Heart right ventricle (tissue), 16 donors: Measurements from ENCODE around the gene NEB. TPM values are rescaled to one million over a fixed set of nuclear protein-coding genes. Genes with fewer than 3 reads are reported as not detected.

Experiments used
- ATAC-seq, 8 donors: fragments of 200-7000 bp; cut with Tn5 transposase; one replicate each; pipeline ENCODE4 v1.9.1; 2020; ENCODE audit warnings: mild to moderate bottlenecking in 8 of 8, moderate library complexity in 8 of 8, moderate number of reproducible peaks in 1 of 8
- DNase-seq, 2 donors: peaks; one replicate each; pipeline ENCODE4 v3.0.0-alpha.2; 2020
- H3K27ac ChIP-seq, 10 donors: fragments of 200-600 bp; sonication (generic) in 2 of 10; one replicate each; pipeline versions ENCODE4 v1.5.0 to v1.8.0; 2020 to 2022; ENCODE audit warnings: mild to moderate bottlenecking in 3 of 10
- H3K27me3 ChIP-seq, 7 donors: fragments of 200-600 bp; one replicate each; pipeline ENCODE4 v1.8.0; 2021 to 2022; ENCODE audit warnings: mild to moderate bottlenecking in 2 of 7
- H3K36me3 ChIP-seq, 9 donors: fragments of 200-600 bp; sonication (generic) in 1 of 9; one replicate each; pipeline versions ENCODE4 v1.5.0 to v1.8.0; 2020 to 2022; ENCODE audit warnings: mild to moderate bottlenecking in 2 of 9
- H3K4me1 ChIP-seq, 9 donors: fragments of 200-600 bp; sonication (generic) in 1 of 9; one replicate each; pipeline versions ENCODE4 v1.5.0 to v1.8.0; 2020 to 2022; ENCODE audit warnings: mild to moderate bottlenecking in 4 of 9
- H3K4me3 ChIP-seq, 10 donors: fragments of 200-600 bp; sonication (generic) in 2 of 10; one replicate each; pipeline versions ENCODE4 v1.5.0 to v1.8.0; 2020 to 2022; ENCODE audit warnings: mild to moderate bottlenecking in 7 of 10, moderate library complexity in 2 of 10
- H3K9me3 ChIP-seq, 11 donors: fragments of 200-600 bp in 10 of 11; sonication (generic) in 2 of 11; one replicate each; pipeline versions ENCODE4 v1.5.0 to v1.8.0; 2013 to 2022; ENCODE audit warnings: mild to moderate bottlenecking in 2 of 11, control low read depth in 1 of 11, moderate library complexity in 1 of 11
- WGBS, 2 donors: extraction: QIAGEN DNeasy Blood & Tissue Kit; methylation state at CpG; one replicate each; pipeline ENCODE4 v1.1.7; 2013; ENCODE audit warnings: inconsistent platforms in 1 of 2; 5-methylcytosine and 5-hydroxymethylcytosine counted together
- intact Hi-C, 10 donors: fragments of 100-400 bp; cut with DNase I; formaldehyde crosslinking; loops; one replicate each; pipeline versions ENCODE4 v1.11.1 to v1.14.2; 2022
- polyA plus RNA-seq, 2 donors: library from polyadenylated mRNA; stranded (reverse); fragments of 200-250 nt; gene quantifications; one replicate each; pipeline ENCODE4 v1.2.3, GENCODE V29; 2013
- total RNA-seq, 10 donors: library from RNA; stranded (reverse); fragmentation: NEBNext Ultra II Directional in 3 of 10; extraction: Animal tissue kit (Norgen Biotek cat#: 25700) in 3 of 10; gene quantifications; one replicate each; pipeline versions ENCODE4 v1.2.1 to v1.2.4, GENCODE V29; 2021 to 2023
- TF ChIP-seq, protein P1 (sequence below), 9 donors: fragments of 200-600 bp; sonication (generic) in 2 of 9; IDR thresholded peaks; one replicate each; pipeline versions ENCODE4 v1.5.0 to v1.8.0; 2021 to 2022; ENCODE audit warnings: antibody characterized with exemption in 9 of 9, mild to moderate bottlenecking in 5 of 9, moderate library complexity in 1 of 9
- donor health status: Arrhythmogenic right ventricular cardiomyopathy.
- donor health status: ischemic (EF 13 %, LVEDD 7.1; RV severe dilation, severe dysfunction).
- donor health status: healthy with polysubstance abuse.
- donor health status: DM: no; HTN: yes; CAD: no.
- donor health status: DM: no; HTN: no; CAD: no.
- donor health status: ischemic (EF 25% LVEDD 6.9; RV normal size, moderate dysfunction).
- donor health status: ischemic (EF 25% LVEDD 5.7; RV mildly dilated, moderate dysfunction).
- donor health status: healthy.
- donor health status: DM: yes; HTN: yes; CAD: no.
- donor health status: Ischemic cardiomyopathy.
- donor health status: ischemic (EF 35%, LVEDD 5.7; RV mildly dilated, moderate dysfunction).
- donor health status: nonischemic (EF 11% LVEDD 7.7; RV severe dilation, severe dysfunction).
- donor health status: DM: yes; HTN: yes; CAD: no.
- donor health status: PGD.
- donor health status: ischemic (EF 29% LVEDD 5.4; RV normal size, mild dysfunction).
- donor health status: nonischemic (EF 23%, LVEDD 6.1; RV moderate dilation, normal function).

NEB gene
- total and polyA plus RNA-seq, 12 donors = 0.32 to 19.4 (median 3.8) TPM

DNA sequence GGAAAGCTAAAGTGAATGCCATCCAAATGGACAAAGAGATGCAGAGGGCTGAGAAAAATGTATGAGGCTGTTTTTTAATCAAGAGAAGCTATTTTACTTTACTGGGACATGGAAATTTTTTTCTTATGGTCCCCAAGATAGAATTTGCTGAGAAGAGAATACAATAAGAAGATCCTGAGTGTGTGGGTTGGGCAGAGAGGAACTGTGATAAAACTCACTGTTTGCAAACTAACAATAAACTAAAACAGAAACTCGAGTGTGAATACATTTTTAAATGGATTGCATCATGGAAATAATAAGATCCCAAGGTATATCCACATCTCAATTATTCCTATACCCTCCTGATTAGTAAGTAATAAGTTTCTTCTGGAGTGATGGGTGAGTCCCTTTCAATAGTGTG, 4.4 kb downstream of the NEB start:
- Histone ChIP-seq H3K27ac (no peak overlapping the region), H3K4me1 (peaks cover 0 to 3% (median 0%) of the 10 kb centered on the region in 9 donors), H3K27me3 (no peaks in the 10 kb centered on the region), H3K4me3 (no peak overlapping the region), H3K36me3 (no peaks in the 10 kb centered on the region), H3K9me3 (no peaks in the 10 kb centered on the region)
- no peak for ATAC-seq
- TF ChIP-seq, protein P1, sequence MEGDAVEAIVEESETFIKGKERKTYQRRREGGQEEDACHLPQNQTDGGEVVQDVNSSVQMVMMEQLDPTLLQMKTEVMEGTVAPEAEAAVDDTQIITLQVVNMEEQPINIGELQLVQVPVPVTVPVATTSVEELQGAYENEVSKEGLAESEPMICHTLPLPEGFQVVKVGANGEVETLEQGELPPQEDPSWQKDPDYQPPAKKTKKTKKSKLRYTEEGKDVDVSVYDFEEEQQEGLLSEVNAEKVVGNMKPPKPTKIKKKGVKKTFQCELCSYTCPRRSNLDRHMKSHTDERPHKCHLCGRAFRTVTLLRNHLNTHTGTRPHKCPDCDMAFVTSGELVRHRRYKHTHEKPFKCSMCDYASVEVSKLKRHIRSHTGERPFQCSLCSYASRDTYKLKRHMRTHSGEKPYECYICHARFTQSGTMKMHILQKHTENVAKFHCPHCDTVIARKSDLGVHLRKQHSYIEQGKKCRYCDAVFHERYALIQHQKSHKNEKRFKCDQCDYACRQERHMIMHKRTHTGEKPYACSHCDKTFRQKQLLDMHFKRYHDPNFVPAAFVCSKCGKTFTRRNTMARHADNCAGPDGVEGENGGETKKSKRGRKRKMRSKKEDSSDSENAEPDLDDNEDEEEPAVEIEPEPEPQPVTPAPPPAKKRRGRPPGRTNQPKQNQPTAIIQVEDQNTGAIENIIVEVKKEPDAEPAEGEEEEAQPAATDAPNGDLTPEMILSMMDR (IDR thresholded peaks at IDR 0.05) = no peak
- no peak for DNase-seq
- intact Hi-C loops = no loop called here
- 57 to 61% methylated on average over 1 of the region's 1 CpG for WGBS, 2 donors

DNA sequence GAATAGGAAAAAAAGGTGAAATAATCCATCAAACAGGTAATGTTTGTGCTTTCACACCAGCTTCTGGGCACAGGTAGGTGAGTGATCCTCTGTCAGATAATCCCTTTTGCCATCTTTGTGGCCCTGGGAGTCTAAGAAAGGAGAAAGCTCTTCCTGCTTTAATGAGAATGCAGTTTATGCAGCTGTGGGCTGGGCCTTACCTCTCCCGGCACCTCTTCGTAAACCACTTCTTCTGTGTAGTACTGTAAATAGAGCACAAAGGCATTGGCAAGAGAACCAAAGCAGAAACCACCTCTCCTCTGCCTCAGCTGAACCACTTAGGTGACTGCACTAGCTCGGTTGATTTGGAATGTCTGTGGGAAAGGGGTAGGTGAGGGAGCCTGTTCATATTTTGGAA, 4.9 kb downstream of the NEB start:
- ATAC-seq = no peak
- H3K27ac ChIP-seq = no peak overlapping the region
- 93 to 98% methylated on average over 3 of the region's 3 CpGs for WGBS, 2 donors
- TF ChIP-seq, protein P1 (IDR thresholded peaks at IDR 0.05) = no peak
- no peak overlapping the region for H3K4me3 ChIP-seq
- no peaks in the 10 kb centered on the region for H3K27me3 ChIP-seq
- no peaks in the 10 kb centered on the region for H3K36me3 ChIP-seq
- peaks cover 0 to 3% (median 0%) of the 10 kb centered on the region in 9 donors for H3K4me1 ChIP-seq
- no peak for DNase-seq
- no peaks in the 10 kb centered on the region for H3K9me3 ChIP-seq
- intact Hi-C loops = no loop called here

DNA sequence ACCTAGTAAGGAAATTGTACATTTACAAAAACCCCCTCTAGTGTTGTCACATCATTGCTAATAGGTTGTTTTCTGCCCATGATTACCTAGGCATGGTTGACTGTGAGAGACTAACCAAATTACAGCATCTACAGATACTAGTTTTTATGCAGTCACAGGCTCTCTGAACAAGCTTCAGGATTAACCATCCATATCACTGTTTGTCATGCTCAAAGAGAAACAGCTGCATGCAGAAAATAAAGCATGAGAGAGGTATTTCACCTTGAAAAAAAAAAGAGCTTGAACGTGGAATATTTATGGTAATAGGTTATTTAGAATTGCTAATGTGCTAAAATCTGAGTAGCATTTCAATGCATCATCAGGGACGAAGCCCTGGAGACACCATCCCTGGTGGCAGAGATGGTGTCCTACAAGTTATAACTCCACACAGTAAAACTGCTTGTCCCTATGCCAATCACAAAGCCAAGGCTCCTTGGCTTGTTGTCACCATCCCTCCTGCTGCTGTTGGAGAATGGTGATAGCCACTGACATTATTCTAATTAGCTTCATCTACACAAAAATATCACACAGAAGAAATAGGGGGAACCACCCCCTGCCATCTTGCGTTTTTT, 5.4 kb downstream of the NEB start:
- ATAC-seq (no peak), DNase-seq (no peak)
- H3K36me3 ChIP-seq = no peaks in the 10 kb centered on the region
- no peaks in the 10 kb centered on the region for H3K27me3 ChIP-seq
- no peak overlapping the region for H3K4me3 ChIP-seq
- no peak overlapping the region for H3K27ac ChIP-seq
- TF ChIP-seq, protein P1 (IDR thresholded peaks at IDR 0.05) = no peak
- peaks cover 0 to 3% (median 0%) of the 10 kb centered on the region in 9 donors for H3K4me1 ChIP-seq
- H3K9me3 ChIP-seq = no peaks in the 10 kb centered on the region
- 81 to 87% methylated on average over 3 of the region's 3 CpGs for WGBS, 2 donors
- intact Hi-C loops = no loop called here

DNA sequence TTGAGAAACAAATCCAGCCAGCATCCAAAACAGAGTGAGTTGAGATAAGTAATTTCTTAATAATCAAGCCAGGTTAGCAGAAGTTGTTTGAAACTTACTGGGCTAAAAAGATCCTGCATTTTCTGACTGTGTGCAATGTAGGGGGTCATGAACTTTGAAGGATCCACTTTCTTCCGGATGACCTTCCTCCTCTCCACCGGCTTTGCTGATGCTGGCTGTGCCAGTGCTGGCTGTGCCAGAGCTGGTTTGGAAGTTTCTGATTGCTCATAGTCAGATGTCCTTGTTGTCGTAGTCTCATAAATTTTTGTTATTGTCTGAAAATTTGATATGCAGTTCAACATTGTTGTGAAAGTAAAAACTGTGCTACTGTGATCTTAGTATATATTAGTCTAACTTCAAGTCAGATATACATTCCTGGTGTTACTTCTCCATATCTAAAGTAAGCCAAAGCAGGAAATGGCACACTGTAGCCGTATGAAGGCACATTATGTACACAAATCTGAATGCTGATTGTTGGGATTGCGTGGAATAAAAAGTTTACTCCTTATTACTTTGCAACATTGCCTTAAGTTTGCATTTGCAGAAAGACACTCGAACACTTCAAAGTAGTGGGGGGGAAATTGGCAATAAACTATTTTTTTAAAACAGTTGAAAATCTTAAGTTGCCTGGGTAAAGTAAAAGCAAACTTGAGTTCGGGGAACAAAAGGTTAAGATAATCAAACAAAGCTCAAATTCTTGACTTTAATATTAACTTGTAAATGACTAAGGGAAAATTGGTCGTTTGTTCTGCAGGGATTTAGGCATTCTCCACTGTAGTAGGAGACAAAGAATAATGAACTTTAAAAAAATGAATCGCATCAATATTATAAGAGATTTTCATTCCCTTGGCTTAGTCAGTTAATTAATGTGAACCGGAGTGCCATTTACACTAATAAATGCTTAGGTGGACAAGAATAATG, 6.4 kb downstream of the NEB start:
- intact Hi-C loops = no loop called here
- no peaks in the 10 kb centered on the region for H3K9me3 ChIP-seq
- no peaks in the 10 kb centered on the region for H3K36me3 ChIP-seq
- no peak overlapping the region for H3K27ac ChIP-seq
- TF ChIP-seq, protein P1 (IDR thresholded peaks at IDR 0.05) = no peak
- no peak overlapping the region for H3K4me3 ChIP-seq
- WGBS, 2 donors = 70 to 80% methylated on average over 10 of the region's 10 CpGs
- no peak for DNase-seq
- ATAC-seq = no peak
- H3K4me1 ChIP-seq = peaks cover 0 to 3% (median 0%) of the 10 kb centered on the region in 9 donors
- H3K27me3 ChIP-seq = no peaks in the 10 kb centered on the region
